ENCODE measurements around the gene PPWD1. TPM values are rescaled to one million over a fixed set of nuclear protein-coding genes. Genes with fewer than 3 reads are reported as not detected.

PPWD1 gene
- polyA plus RNA-seq, 3 donors: 7.7 to 23.9 (median 12.3) TPM

DNA sequence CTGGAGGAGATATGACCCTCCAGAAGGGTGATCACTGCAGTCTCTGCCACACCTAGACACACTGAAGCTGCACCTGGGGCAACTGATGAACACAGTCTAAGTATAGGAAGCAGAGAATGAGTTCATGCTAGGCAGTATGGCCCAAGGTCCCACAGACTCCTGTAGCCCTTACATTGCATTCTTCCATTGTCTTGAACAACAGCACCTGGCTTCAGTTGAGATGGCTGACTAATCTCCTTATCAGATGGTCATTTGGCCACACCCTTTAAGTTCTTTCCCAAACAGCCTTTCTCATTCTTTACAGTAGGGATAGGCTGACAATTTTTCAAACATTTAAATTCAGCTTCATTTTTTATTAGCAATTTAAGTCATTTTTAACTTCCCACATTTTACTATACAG lies 23.3 kb upstream of the PPWD1 start:
- H3K4me1 Mint-ChIP-seq: no peaks in the 10 kb centered on the region

DNA sequence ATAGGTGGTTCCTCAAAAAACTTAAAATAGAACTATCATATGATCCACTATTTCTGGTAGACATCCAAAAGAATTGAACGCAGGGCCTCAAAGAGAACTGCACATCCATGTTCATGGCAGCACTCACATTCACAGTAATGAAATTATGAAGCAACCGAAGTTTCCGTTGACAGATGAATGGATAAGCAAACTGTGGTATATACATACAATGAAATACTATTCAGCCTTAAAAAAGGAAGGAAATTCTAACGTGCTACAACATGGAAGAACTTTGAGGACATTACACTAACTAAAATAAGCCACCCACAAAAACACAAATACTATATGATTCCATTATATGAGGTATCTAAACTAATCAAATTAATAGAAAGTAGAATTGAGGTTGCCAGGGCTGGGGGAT lies 18.6 kb upstream of the PPWD1 start:
- peaks cover 0 to 2% (median 0%) of the 10 kb centered on the region in 7 donors for H3K9me3 Mint-ChIP-seq
- intact Hi-C loops (cut with micrococcal nuclease): no loop called here
- H3K27ac Mint-ChIP-seq: peak overlapping the region in 1 of 7 donors; percentile 30
- Histone ChIP-seq H3K4me1 (ENCODE audit: control insufficient read depth in 1 of 2, insufficient read depth in 2 of 2, low read length in 2 of 2) (no peaks in the 10 kb centered on the region), H3K9ac (ENCODE audit: insufficient read depth, low read length, poor library complexity, severe bottlenecking) (no peak overlapping the region), H3K27me3 (ENCODE audit: control insufficient read depth in 2 of 2, insufficient read depth in 2 of 2, low read length in 2 of 2) (no peaks in the 10 kb centered on the region), H3K27ac (ENCODE audit: low read depth in 1 of 2, low read length in 2 of 2) (no peak overlapping the region), H3K4me2 (replicated peaks; ENCODE audit: extremely low read depth, low read length, poor library complexity, severe bottlenecking) (no peak overlapping the region), H3K9me3 (replicated peaks in 1 of 2; ENCODE audit: control insufficient read depth in 1 of 2, insufficient read depth in 1 of 2, low read length in 2 of 2) (no peaks in the 10 kb centered on the region), H4K20me1 (ENCODE audit: insufficient read depth, low read length) (no peaks in the 10 kb centered on the region), H2AFZ (ENCODE audit: insufficient read depth, low read depth, low read length, poor library complexity, severe bottlenecking) (no peak overlapping the region), H3K36me3 (replicated peaks in 1 of 2; ENCODE audit: control insufficient read depth in 1 of 2, insufficient read depth in 2 of 2, low read length in 2 of 2) (peaks cover 16 to 76% of the 10 kb centered on the region in 2 donors), H3K4me3 (replicated peaks in 1 of 3; ENCODE audit: low read depth in 2 of 3, low read length in 3 of 3) (no peak overlapping the region), H3K79me2 (ENCODE audit: insufficient read depth, low read length) (no peaks in the 10 kb centered on the region)
- no CpG with 5 or more reads among the region's 4 CpGs for WGBS (ENCODE audit: insufficient coverage)
- no peak for DNase-seq
- peaks cover 0 to 2% (median 0%) of the 10 kb centered on the region in 3 donors for H3K27me3 Mint-ChIP-seq (ENCODE audit: low read depth in 3 of 3)
- TF ChIP-seq, protein P1, sequence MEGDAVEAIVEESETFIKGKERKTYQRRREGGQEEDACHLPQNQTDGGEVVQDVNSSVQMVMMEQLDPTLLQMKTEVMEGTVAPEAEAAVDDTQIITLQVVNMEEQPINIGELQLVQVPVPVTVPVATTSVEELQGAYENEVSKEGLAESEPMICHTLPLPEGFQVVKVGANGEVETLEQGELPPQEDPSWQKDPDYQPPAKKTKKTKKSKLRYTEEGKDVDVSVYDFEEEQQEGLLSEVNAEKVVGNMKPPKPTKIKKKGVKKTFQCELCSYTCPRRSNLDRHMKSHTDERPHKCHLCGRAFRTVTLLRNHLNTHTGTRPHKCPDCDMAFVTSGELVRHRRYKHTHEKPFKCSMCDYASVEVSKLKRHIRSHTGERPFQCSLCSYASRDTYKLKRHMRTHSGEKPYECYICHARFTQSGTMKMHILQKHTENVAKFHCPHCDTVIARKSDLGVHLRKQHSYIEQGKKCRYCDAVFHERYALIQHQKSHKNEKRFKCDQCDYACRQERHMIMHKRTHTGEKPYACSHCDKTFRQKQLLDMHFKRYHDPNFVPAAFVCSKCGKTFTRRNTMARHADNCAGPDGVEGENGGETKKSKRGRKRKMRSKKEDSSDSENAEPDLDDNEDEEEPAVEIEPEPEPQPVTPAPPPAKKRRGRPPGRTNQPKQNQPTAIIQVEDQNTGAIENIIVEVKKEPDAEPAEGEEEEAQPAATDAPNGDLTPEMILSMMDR (IDR thresholded peaks at IDR 0.05): no peak
- peaks cover 48 to 73% of the 10 kb centered on the region in 2 donors for H3K36me3 Mint-ChIP-seq
- no peaks in the 10 kb centered on the region for H3K4me1 Mint-ChIP-seq
- no peak overlapping the region for H3K4me3 Mint-ChIP-seq

More for the DNA sequence above, 23.3 kb upstream of the PPWD1 start:
- Histone ChIP-seq H3K4me1 (ENCODE audit: control insufficient read depth in 1 of 2, insufficient read depth in 2 of 2, low read length in 2 of 2) (no peaks in the 10 kb centered on the region), H3K36me3 (replicated peaks in 1 of 2; ENCODE audit: control insufficient read depth in 1 of 2, insufficient read depth in 2 of 2, low read length in 2 of 2) (peaks cover 19 to 67% of the 10 kb centered on the region in 2 donors), H3K27ac (ENCODE audit: low read depth in 1 of 2, low read length in 2 of 2) (no peak overlapping the region), H2AFZ (ENCODE audit: insufficient read depth, low read depth, low read length, poor library complexity, severe bottlenecking) (no peak overlapping the region), H3K9ac (ENCODE audit: insufficient read depth, low read length, poor library complexity, severe bottlenecking) (no peak overlapping the region), H3K4me3 (replicated peaks in 1 of 3; ENCODE audit: low read depth in 2 of 3, low read length in 3 of 3) (no peak overlapping the region), H4K20me1 (ENCODE audit: insufficient read depth, low read length) (no peaks in the 10 kb centered on the region), H3K79me2 (ENCODE audit: insufficient read depth, low read length) (no peaks in the 10 kb centered on the region), H3K9me3 (replicated peaks in 1 of 2; ENCODE audit: control insufficient read depth in 1 of 2, insufficient read depth in 1 of 2, low read length in 2 of 2) (no peaks in the 10 kb centered on the region), H3K27me3 (ENCODE audit: control insufficient read depth in 2 of 2, insufficient read depth in 2 of 2, low read length in 2 of 2) (no peaks in the 10 kb centered on the region), H3K4me2 (replicated peaks; ENCODE audit: extremely low read depth, low read length, poor library complexity, severe bottlenecking) (no peak overlapping the region)
- Mint-ChIP-seq H3K36me3 (peaks cover 43 to 55% of the 10 kb centered on the region in 2 donors), H3K9me3 (peaks cover 0 to 2% (median 0%) of the 10 kb centered on the region in 7 donors), H3K27ac (no peak overlapping the region), H3K27me3 (ENCODE audit: low read depth in 3 of 3) (no peaks in the 10 kb centered on the region), H3K4me3 (no peak overlapping the region)
- TF ChIP-seq, protein P1 (IDR thresholded peaks at IDR 0.05): no peak
- intact Hi-C loops (cut with micrococcal nuclease): no loop called here
- DNase-seq: no peak

Measured in CD14-positive monocyte (primary cell).